KBM-7 (cell line): ENCODE results near the gene DDX10.
A peak's percentile ranks its signal among the peaks of the same experiment; 100 is the strongest.
"Not testable (repeated sequence)": the region's sequence is repeated elsewhere in the genome, so short reads cannot be mapped to it uniquely, and the experiment has no call there.

Source experiments
- DNase-seq: peaks from one replicate; pipeline ENCODE4 v3.0.0-alpha.2; 2015
- in situ Hi-C: fragments of 300-500 bp; cut with MboI; formaldehyde crosslinking; loops from 2 replicates; pipeline ENCODE4 v1.14.3; 2020; ENCODE audit warnings: low sequenced_read_pairs, low pct_unique_long_range_greater_than_20kb, mixed read lengths

DDX10 gene

DNA sequence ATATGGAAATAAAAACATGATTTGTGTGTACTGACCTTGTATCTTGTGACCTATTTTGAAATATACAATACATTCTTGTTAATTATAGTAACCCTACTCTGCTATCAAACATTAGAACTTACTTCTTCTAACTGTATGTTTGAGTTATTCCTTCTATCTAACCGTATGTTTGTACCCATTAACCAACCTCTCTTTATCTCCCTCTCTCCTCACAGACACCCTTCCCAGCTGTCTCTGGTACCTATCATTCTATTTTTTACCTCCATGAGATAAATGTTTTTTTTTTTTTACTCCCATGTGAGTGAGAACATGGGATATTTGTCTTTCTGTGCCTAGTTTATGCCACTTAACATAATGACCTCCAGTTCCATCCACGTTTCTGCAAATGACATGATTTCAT, 128.7 kb downstream of the DDX10 start:
- in situ Hi-C loops = no loop called here
- DNase-seq = no peak

DNA sequence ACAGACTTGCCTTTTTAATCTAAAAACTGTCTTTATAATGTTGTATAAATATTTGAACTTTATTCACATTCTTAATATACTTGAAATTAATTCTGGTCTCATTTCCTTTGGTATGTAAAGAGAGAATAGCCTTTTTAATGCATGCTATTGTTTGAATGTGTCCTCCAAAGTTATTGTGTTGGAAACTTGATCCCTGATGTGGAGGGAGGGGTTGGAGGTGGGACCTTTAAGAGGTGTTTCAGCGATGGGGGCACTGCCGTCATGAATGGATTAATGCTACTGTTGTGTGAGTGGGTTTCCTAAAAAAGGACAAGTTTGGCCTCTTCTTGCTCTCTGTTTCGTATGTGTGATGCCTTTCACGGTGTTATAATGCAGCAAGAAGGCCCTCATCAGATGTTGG, 131.7 kb downstream of the DDX10 start:
- in situ Hi-C loops = no loop called here
- DNase-seq = no peak

DNA sequence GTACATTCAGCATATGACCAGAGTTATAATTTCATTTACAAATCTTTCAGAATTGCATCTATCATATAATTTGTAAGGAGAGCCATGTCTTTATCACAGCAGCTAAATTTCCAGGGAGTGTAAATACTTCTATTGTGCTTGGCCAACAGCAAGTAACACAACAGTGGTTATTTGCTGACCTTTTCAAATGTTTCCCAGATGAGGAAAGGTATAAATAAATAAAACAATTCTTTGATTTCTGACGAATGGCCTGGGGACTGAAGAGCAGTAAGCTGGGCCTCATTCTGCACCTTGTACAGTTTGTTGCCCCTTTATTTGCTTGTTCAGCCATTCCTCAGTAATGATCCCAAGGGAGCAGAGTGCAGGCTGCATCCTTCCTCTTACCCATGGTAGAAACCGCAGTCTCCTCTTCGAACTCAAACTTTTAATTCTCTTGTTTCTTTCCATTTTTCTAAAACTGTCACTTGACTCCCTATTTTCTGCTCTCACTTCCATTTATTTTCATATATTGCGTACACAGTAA, 132.8 kb downstream of the DDX10 start:
- in situ Hi-C loops = no loop called here
- DNase-seq = no peak

DNA sequence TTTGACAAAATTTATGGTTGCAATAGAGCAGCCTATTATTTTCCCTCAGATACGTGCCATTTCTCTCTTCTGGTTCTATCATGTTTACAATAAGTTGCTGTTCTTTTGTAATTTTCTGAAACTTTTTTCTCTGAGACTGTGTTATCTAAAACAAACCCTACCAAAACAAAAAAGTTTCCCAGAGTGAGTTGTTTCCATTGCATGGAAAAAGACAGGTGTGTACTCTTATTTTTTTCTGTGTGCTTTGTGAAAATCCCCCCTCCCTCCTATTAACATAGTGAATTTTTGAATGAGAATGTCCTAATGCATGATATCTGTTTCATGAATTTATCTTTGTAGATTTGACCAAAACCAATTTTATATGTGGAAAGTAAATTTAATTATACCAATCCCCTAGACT, 137.6 kb downstream of the DDX10 start:
- DNase-seq = no peak
- in situ Hi-C loops = no loop called here

- in situ Hi-C loops = no loop called here
- no peak for DNase-seq
Measured at GRCh38 chr11:108803776-108804175, 138.9 kb downstream of the DDX10 start.

DNA sequence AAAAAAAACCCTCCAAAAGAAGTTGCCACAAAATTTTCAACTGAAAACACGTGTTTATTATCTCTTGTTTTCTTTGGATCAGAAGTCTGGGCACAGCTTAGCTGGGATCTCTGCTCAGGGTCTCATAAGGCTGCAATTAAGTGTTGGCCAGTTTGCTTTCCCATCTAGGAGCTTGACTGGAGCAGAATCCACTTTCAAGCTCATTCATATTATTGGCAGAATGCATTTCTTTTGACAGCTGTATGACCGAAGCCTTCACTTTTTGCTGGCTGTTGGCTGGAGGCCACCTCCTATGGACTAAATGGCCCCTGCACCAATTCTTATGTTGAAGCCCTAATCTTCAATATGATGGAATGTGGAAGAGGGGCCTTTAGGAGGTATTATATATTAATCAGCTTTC, 139.6 kb downstream of the DDX10 start:
- in situ Hi-C loops = no loop called here
- DNase-seq = no peak

DNA sequence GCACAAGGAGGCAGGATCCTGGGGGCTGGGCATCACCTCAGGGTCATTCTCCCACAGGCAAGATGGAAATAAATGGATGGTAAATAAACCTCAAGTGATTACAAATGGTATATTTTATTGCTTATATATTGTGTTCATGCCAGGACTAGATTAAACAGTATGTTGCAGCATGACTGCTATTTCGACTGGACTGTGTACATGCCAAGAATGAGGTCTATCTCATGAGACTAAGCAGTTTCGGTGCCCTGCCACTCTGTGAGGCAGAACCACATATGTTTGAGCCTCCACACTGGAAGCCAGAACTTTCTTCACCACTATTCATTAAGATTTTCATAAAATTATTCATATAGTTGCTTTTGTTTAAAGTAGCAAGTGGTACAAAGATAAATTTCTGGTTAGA, 140.2 kb downstream of the DDX10 start:
- DNase-seq = no peak
- in situ Hi-C loops = no loop called here

DNA sequence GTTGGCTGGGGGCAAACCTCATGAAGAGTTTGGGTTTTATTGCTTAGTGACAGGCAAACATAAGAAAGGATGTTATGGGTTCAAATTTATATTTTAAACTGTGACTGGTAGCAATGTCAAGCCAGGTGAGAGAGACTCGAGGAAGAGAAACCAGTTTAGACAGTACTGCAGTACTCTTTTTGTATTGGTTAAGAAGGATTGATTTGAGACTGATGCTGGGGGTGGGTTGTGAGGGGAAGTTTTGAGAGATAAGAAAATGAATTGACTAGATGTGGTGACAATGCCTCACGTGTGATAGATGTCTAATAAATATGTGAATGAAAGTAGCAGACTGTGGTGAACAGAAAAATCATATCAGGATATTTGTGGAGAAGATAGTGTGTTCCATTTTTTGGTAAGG, 142.4 kb downstream of the DDX10 start:
- in situ Hi-C loops = no loop called here
- DNase-seq = no peak

GRCh38 chr11:108813086-108813485, 148.2 kb downstream of the DDX10 start:
- in situ Hi-C loops = no loop called here
- DNase-seq = no peak

GRCh38 chr11:108817976-108818375, 153.1 kb downstream of the DDX10 start:
- in situ Hi-C loops = no loop called here
- DNase-seq = no peak

- in situ Hi-C loops = no loop called here
- no peak for DNase-seq
Measured at GRCh38 chr11:108818971-108819370, 154.1 kb downstream of the DDX10 start.

- DNase-seq = no peak
- in situ Hi-C loops = no loop called here
Measured at GRCh38 chr11:108819957-108820356, 155.1 kb downstream of the DDX10 start.

GRCh38 chr11:108823960-108824359, 159.1 kb downstream of the DDX10 start:
- DNase-seq, in situ Hi-C loops: not testable (repeated sequence)

DNA sequence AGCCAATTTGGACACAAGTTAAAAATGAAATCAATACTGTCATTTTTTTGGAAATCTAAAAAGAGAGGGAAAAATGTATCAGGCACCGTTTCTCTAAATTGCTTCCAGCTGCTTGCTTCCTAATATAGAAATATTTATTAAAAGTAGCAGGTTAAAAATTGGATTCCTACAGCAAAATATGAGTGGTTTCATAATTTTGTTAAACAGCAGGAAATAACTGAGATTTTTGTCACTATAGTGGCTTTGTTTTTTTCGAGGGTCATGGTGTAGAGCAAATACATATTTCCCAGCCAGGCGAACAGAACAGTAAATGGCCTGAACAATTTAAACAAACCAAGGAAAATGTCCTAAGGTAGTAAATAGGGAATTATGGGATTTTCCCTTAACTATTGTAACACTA, 159.7 kb downstream of the DDX10 start:
- in situ Hi-C loops = no loop called here
- no peak for DNase-seq

DNA sequence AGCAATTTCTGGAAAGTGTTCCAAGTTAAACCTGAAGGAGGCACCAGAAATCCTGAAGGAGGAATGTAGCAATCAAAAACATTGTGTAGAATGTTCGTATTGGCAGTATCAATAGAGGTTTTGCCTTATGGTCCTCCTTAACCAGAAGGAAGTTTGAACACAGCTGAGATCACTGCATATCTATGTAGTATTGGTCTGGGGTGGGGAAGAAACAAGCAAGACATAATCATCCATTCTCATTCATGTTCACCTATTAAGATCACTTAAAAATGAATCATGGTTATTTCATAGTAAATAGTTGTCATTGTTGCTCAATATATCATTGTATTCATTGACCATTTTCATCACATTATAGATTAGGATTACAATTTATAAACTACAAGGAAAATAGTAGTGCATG, 160.5 kb downstream of the DDX10 start:
- no peak for DNase-seq
- in situ Hi-C loops = no loop called here

GRCh38 chr11:108826136-108826535, 161.3 kb downstream of the DDX10 start:
- in situ Hi-C loops = no loop called here

DNA sequence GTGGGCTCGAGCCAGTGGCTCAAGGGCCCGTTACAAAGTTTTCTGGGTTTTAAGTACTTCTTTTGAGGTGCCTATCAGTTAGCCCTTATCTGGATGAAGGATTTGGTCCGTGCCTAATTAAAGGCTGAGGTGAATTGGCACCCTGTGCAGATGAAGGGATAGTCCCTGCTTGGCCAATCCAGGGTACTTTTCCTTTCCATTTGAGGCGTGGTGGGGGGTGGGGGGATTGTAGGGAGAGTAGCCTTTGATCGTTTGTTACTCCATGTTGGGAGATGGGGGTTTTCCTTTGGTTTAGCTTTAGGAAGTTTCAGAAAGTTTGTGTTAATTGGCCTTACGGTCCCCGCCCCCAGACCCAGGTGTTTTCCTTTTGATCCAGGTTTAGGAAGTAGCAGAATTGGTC, 170.8 kb downstream of the DDX10 start:
- in situ Hi-C loops = no loop called here
- DNase-seq = no peak

More at GRCh38 chr11:108826136-108826535, 161.3 kb downstream of the DDX10 start:
- no peak for DNase-seq

- no peak for DNase-seq
- in situ Hi-C loops = no loop called here
Measured at GRCh38 chr11:108836541-108836940, 171.7 kb downstream of the DDX10 start.

DNA sequence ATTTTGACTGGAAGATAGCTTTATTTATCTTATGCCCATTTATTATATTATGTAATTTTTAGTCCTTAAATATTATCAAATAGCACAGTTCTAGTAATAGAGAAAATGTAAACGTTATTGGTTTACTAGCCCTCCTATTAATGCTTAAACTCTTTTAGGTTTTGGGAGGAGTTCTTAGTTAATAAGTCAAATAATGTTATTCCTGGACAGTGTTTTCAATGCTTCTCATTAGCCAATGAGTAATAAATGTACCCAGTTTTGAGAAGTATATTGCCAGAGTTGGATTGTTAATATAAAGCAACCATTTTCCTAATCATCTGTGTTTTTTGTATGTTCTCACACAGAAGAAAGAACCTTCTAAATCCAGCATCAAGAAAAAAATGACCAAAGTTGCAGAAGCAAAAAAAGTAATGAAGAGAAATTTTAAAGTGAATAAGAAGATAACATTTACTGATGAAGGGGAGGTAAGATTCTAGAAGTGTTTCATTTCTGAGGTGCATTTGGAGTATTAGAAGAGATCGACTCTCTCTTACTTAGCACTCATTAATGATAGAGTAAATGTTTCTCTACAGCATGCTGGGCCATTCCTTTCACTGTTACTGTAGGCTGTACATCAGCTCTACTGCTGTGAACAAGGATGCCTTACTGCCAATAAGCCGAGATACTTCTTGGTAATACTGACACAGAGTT, 173.4 kb downstream of the DDX10 start:
- in situ Hi-C loops = no loop called here
- DNase-seq = no peak

- DNase-seq = peak; percentile 36
- in situ Hi-C loops = no loop called here
Measured at GRCh38 chr11:108838792-108839105, 173.9 kb downstream of the DDX10 start.

DNA sequence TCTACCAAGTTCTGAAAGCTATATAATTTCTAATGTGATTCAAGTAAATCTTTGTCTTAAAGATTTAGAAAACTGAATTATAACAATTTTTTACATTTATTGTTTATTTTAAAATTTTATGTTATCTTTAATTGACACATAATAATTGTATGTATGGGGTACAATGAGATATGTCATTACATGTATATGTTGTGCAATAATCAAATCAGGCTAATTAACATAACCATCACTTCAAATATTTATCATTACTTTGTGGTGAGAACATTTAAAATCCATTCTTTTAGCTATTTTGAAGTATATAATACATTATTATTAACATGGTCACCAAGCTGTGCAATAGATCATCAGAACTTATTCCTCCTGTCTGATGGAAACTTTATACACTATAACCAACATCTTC, 181.1 kb downstream of the DDX10 start:
- in situ Hi-C loops = no loop called here
- no peak for DNase-seq
